ENCODE data around the gene DNAH3. TPM values are rescaled to one million over a fixed set of nuclear protein-coding genes. Genes with fewer than 3 reads are reported as not detected.
"Not testable (repeated sequence)": the region's sequence is repeated elsewhere in the genome, so short reads cannot be mapped to it uniquely, and the experiment has no call there.

Gene DNAH3
- total RNA-seq, 2 donors from 2014 or later = 0.40 to 0.82 TPM

GRCh38 chr16:20987049-20987448 lies 163.6 kb downstream of the DNAH3 start:
- Mint-ChIP-seq H3K9me3 (peaks cover 7% of the 10 kb centered on the region), H3K36me3 (ENCODE audit: low read depth) (no peaks in the 10 kb centered on the region), H3K27me3 (ENCODE audit: insufficient read depth) (peaks cover 4% of the 10 kb centered on the region), H3K27ac (no peak overlapping the region), H3K4me1 (no peaks in the 10 kb centered on the region), H3K4me3 (no peak overlapping the region)
- 95 to 100% methylated on average over 3 to 5 of the region's 5 CpGs for WGBS, 2 experiments (ENCODE audit: insufficient coverage in 1 of 2, insufficient read length in 1 of 2)
- no peak overlapping the region for H3K4me3 ChIP-seq (ENCODE audit: low read length)
- DNase-seq = no peak
- H3K27ac ChIP-seq (ENCODE audit: low read depth, low read length) = no peak overlapping the region
- H3K9ac ChIP-seq (ENCODE audit: extremely low read depth, low read length, poor library complexity, severe bottlenecking) = no peak overlapping the region
- no peaks in the 10 kb centered on the region for H3K9me3 ChIP-seq (ENCODE audit: control insufficient read depth, low read length)
- no peaks in the 10 kb centered on the region for H3K4me1 ChIP-seq (ENCODE audit: control insufficient read depth, insufficient read depth, low read length)
- H3K36me3 ChIP-seq (ENCODE audit: control insufficient read depth, insufficient read depth, low read length) = no peaks in the 10 kb centered on the region
- no peaks in the 10 kb centered on the region for H3K27me3 ChIP-seq (ENCODE audit: control insufficient read depth, insufficient read depth, low read length, poor library complexity, severe bottlenecking)
- TF ChIP-seq CTCF (conservative IDR thresholded peaks at IDR 0.05) = no peak

- no peaks in the 10 kb centered on the region for H3K36me3 ChIP-seq (ENCODE audit: control insufficient read depth, insufficient read depth, low read length)
- Mint-ChIP-seq H3K36me3 (ENCODE audit: low read depth) (no peaks in the 10 kb centered on the region), H3K27ac (no peak overlapping the region), H3K4me1 (no peaks in the 10 kb centered on the region), H3K4me3 (no peak overlapping the region), H3K27me3 (ENCODE audit: insufficient read depth) (peaks cover 4% of the 10 kb centered on the region), H3K9me3 (peaks cover 5% of the 10 kb centered on the region)
- H3K4me1 ChIP-seq (ENCODE audit: control insufficient read depth, insufficient read depth, low read length) = no peaks in the 10 kb centered on the region
- TF ChIP-seq CTCF (conservative IDR thresholded peaks at IDR 0.05) = no peak
- no peaks in the 10 kb centered on the region for H3K27me3 ChIP-seq (ENCODE audit: control insufficient read depth, insufficient read depth, low read length, poor library complexity, severe bottlenecking)
- DNase-seq = no peak
- no peak overlapping the region for H3K4me3 ChIP-seq (ENCODE audit: low read length)
- no peak overlapping the region for H3K9ac ChIP-seq (ENCODE audit: extremely low read depth, low read length, poor library complexity, severe bottlenecking)
- no peak overlapping the region for H3K27ac ChIP-seq (ENCODE audit: low read depth, low read length)
- no peaks in the 10 kb centered on the region for H3K9me3 ChIP-seq (ENCODE audit: control insufficient read depth, low read length)
- 80 to 94% methylated on average over 2 to 6 of the region's 6 CpGs for WGBS, 2 experiments (ENCODE audit: insufficient coverage in 1 of 2, insufficient read length in 1 of 2)
Measured at GRCh38 chr16:20984019-20984418, 166.6 kb downstream of the DNAH3 start.

GRCh38 chr16:20976576-20976975 lies 174.1 kb downstream of the DNAH3 start:
- no peaks in the 10 kb centered on the region for H3K27me3 Mint-ChIP-seq (ENCODE audit: insufficient read depth)
- H3K36me3 Mint-ChIP-seq (ENCODE audit: low read depth) = no peaks in the 10 kb centered on the region
- Histone ChIP-seq H3K4me3 (ENCODE audit: low read length) (no peak overlapping the region), H3K9me3 (ENCODE audit: control insufficient read depth, low read length) (no peaks in the 10 kb centered on the region), H3K27me3 (ENCODE audit: control insufficient read depth, insufficient read depth, low read length, poor library complexity, severe bottlenecking) (no peaks in the 10 kb centered on the region), H3K4me1 (ENCODE audit: control insufficient read depth, insufficient read depth, low read length) (no peaks in the 10 kb centered on the region), H3K9ac (ENCODE audit: extremely low read depth, low read length, poor library complexity, severe bottlenecking) (no peak overlapping the region), H3K36me3 (ENCODE audit: control insufficient read depth, insufficient read depth, low read length) (no peaks in the 10 kb centered on the region), H3K27ac (ENCODE audit: low read depth, low read length) (no peak overlapping the region)
- TF ChIP-seq CTCF (conservative IDR thresholded peaks at IDR 0.05) = no peak
- H3K27ac Mint-ChIP-seq = no peak overlapping the region
- H3K9me3 Mint-ChIP-seq = no peaks in the 10 kb centered on the region
- no peak for DNase-seq
- H3K4me3 Mint-ChIP-seq = no peak overlapping the region
- no peaks in the 10 kb centered on the region for H3K4me1 Mint-ChIP-seq
- 89% methylated on average over 4 of the region's 4 CpGs for WGBS, 2 experiments (ENCODE audit: insufficient coverage in 1 of 2, insufficient read length in 1 of 2)

GRCh38 chr16:20973201-20973600 lies 177.4 kb downstream of the DNAH3 start:
- not testable (repeated sequence) for H3K27ac Mint-ChIP-seq; H3K27me3 ChIP-seq (ENCODE audit: control insufficient read depth, insufficient read depth, low read length, poor library complexity, severe bottlenecking)

More at GRCh38 chr16:20973201-20973600, 177.4 kb downstream of the DNAH3 start:
- H3K36me3 Mint-ChIP-seq (ENCODE audit: low read depth); H3K9ac ChIP-seq (ENCODE audit: extremely low read depth, low read length, poor library complexity, severe bottlenecking); H3K4me3 Mint-ChIP-seq; H3K27me3 Mint-ChIP-seq (ENCODE audit: insufficient read depth); H3K27ac ChIP-seq (ENCODE audit: low read depth, low read length); H3K4me1 Mint-ChIP-seq; H3K9me3 Mint-ChIP-seq; H3K36me3 ChIP-seq (ENCODE audit: control insufficient read depth, insufficient read depth, low read length); H3K4me1 ChIP-seq (ENCODE audit: control insufficient read depth, insufficient read depth, low read length); DNase-seq; H3K4me3 ChIP-seq (ENCODE audit: low read length); H3K9me3 ChIP-seq (ENCODE audit: control insufficient read depth, low read length): not testable (repeated sequence)
- 97% methylated on average over 4 of the region's 4 CpGs; no CpG with 5 or more reads in 1 of the 2 experiments for WGBS, 2 experiments (ENCODE audit: insufficient coverage in 1 of 2, insufficient read length in 1 of 2)

All from endodermal cell (in vitro differentiated cells).